K562 (cell line): Measurements from ENCODE around the gene MTA1. TPM values are rescaled to one million over a fixed set of nuclear protein-coding genes. Genes with fewer than 3 reads are reported as not detected.

Experiments used
- ARID2 ChIP-seq: fragments of 450-650 bp; IDR thresholded peaks from 2 replicates; pipeline ENCODE4 v1.6.1; 2017; ENCODE audit warnings: antibody characterized with exemption, mild to moderate bottlenecking
- E2F4 ChIP-seq: sonication (generic); formaldehyde crosslinking; IDR thresholded peaks from 2 replicates; pipeline ENCODE4 v1.8.0; 2022; ENCODE audit warnings: mild to moderate bottlenecking, low read depth, missing genetic modification reagents
- GATAD2A ChIP-seq: fragments of 450-650 bp; IDR thresholded peaks from 2 replicates; pipeline ENCODE4 v1.6.1; 2017
- IRF2 ChIP-seq: sonication (generic); formaldehyde crosslinking; IDR thresholded peaks from 2 replicates; pipeline ENCODE4 v1.8.1; 2022; ENCODE audit warnings: mild to moderate bottlenecking, missing genetic modification reagents
- KLF16 ChIP-seq: IDR thresholded peaks from 2 replicates; pipeline ENCODE4 v1.6.1; 2016; ENCODE audit warnings: antibody characterized with exemption
- MEF2D ChIP-seq: conservative IDR thresholded peaks from 2 replicates; pipeline ENCODE4 v1.6.1; 2016; ENCODE audit warnings: low read depth, missing genetic modification characterization, missing compliant biosample characterization
- SAFB ChIP-seq: fragments of 200-400 bp; formaldehyde crosslinking; IDR thresholded peaks from 2 replicates; pipeline ENCODE4 v1.6.1; 2017; ENCODE audit warnings: low read depth, low read length, borderline replicate concordance
- SMAD4 ChIP-seq: fragments of 250-450 bp; sonication (Bioruptor Pico); conservative IDR thresholded peaks from 2 replicates; pipeline ENCODE4 v1.8.0; 2021; ENCODE audit warnings: inconsistent platforms, mild to moderate bottlenecking, moderate library complexity
- TAL1 ChIP-seq: fragments of 450-650 bp; IDR thresholded peaks from 2 replicates; pipeline ENCODE4 v1.6.1; 2016; ENCODE audit warnings: mild to moderate bottlenecking
- ZNF395 ChIP-seq: fragments of 200-800 bp; sonication (Bioruptor generic); IDR thresholded peaks from 2 replicates; pipeline ENCODE4 v1.6.1; 2017; ENCODE audit warnings: missing genetic modification characterization, missing compliant biosample characterization
- polyA plus RNA-seq, 8 experiments: library from polyadenylated mRNA; depleted of rRNA in 4 of 8; stranded (reverse) in 5 of 8; unstranded in 3 of 8; fragments of >200 nt; fragmentation: Nextera tagmentation in 2 of 8; fragmentation: Illumina TruSeq in 1 of 8; extraction: Ambion mirVana in 2 of 8; extraction: Trizol in 1 of 8; gene quantifications; 2 replicates each; pipeline versions ENCODE4 v1.2.1 to v1.2.3, GENCODE V29; 2011 to 2014; ENCODE audit warnings: inconsistent platforms in 1 of 8, missing spikeins in 1 of 8
- total RNA-seq, 7 experiments: library from RNA; depleted of rRNA in 6 of 7; stranded (reverse); fragments of >200 nt in 6 of 7; fragmentation: Illumina TruSeq in 2 of 7; extraction: Trizol in 2 of 7; gene quantifications; 2 replicates each; pipeline versions ENCODE4 v1.2.1 to v1.2.3, GENCODE V29; 2011 to 2021; ENCODE audit warnings: low replicate concordance in 1 of 7
- TF ChIP-seq, protein P1 (sequence below): fragments of 200-600 bp; sonication (generic); IDR thresholded peaks from one replicate; pipeline ENCODE4 v1.6.1; 2012; ENCODE audit warnings: mild to moderate bottlenecking, low read depth, low read length, inconsistent platforms
- TF ChIP-seq, protein P2 (sequence below): sonication (generic); formaldehyde crosslinking; IDR thresholded peaks from 2 replicates; pipeline ENCODE4 v1.9.0; 2022; ENCODE audit warnings: mild to moderate bottlenecking, missing genetic modification reagents

MTA1 gene
- total and polyA plus RNA-seq, 9 of the 15 experiments (the other 6 are each of a cell fraction or from before 2014, with no cell fraction given), result 0.13 to 118 (median 32.3) TPM

DNA sequence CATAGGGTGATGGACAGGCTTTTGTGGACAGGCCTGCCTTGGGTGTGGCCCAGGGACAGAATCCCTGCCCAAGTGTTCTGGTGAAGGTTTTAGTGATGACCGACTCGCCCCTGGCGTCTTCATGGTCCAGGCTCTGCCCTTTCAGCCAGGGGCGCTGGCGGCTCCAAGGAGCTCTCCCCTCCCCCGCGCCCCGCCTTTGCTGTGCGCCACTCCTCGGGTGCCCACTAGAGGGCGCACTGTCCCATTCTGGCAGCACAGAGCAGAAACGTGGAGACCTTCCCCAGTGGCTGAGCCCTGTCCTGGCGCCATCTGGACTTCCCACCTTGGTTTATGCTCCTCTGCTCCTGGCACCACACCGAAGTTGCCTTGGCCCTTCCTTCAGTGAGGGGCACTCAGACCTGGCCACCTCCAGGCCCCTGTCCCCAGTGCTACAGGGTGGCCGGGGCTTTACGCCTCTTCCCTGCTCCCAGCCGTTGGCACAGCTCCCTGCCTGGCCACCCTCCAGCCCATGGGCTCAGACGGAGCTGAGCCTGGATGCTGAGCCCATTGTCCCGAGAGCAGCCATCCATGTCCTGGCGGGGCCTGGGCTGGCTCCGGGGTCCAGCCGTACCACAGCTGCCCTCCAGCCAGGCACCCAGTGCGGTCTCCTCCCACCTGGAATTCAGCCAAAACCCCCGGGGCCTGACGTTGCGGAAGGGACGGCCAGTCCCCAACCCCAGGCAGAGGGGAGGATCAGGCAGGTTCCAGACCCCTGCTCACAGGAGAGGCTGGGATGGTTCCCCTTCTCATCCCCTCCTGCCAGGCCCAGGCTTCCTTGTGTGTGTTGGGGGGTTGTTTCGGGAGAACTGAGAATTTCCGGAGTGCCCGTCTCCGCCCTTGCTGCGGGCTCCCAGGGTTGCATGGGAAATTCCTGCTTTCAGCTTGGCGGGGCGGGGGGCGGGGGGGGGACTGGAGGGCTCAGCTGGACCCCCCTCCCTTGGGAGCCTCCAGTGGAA is 61.5 kb downstream of the MTA1 start (continued):
- TF ChIP-seq, protein P1, sequence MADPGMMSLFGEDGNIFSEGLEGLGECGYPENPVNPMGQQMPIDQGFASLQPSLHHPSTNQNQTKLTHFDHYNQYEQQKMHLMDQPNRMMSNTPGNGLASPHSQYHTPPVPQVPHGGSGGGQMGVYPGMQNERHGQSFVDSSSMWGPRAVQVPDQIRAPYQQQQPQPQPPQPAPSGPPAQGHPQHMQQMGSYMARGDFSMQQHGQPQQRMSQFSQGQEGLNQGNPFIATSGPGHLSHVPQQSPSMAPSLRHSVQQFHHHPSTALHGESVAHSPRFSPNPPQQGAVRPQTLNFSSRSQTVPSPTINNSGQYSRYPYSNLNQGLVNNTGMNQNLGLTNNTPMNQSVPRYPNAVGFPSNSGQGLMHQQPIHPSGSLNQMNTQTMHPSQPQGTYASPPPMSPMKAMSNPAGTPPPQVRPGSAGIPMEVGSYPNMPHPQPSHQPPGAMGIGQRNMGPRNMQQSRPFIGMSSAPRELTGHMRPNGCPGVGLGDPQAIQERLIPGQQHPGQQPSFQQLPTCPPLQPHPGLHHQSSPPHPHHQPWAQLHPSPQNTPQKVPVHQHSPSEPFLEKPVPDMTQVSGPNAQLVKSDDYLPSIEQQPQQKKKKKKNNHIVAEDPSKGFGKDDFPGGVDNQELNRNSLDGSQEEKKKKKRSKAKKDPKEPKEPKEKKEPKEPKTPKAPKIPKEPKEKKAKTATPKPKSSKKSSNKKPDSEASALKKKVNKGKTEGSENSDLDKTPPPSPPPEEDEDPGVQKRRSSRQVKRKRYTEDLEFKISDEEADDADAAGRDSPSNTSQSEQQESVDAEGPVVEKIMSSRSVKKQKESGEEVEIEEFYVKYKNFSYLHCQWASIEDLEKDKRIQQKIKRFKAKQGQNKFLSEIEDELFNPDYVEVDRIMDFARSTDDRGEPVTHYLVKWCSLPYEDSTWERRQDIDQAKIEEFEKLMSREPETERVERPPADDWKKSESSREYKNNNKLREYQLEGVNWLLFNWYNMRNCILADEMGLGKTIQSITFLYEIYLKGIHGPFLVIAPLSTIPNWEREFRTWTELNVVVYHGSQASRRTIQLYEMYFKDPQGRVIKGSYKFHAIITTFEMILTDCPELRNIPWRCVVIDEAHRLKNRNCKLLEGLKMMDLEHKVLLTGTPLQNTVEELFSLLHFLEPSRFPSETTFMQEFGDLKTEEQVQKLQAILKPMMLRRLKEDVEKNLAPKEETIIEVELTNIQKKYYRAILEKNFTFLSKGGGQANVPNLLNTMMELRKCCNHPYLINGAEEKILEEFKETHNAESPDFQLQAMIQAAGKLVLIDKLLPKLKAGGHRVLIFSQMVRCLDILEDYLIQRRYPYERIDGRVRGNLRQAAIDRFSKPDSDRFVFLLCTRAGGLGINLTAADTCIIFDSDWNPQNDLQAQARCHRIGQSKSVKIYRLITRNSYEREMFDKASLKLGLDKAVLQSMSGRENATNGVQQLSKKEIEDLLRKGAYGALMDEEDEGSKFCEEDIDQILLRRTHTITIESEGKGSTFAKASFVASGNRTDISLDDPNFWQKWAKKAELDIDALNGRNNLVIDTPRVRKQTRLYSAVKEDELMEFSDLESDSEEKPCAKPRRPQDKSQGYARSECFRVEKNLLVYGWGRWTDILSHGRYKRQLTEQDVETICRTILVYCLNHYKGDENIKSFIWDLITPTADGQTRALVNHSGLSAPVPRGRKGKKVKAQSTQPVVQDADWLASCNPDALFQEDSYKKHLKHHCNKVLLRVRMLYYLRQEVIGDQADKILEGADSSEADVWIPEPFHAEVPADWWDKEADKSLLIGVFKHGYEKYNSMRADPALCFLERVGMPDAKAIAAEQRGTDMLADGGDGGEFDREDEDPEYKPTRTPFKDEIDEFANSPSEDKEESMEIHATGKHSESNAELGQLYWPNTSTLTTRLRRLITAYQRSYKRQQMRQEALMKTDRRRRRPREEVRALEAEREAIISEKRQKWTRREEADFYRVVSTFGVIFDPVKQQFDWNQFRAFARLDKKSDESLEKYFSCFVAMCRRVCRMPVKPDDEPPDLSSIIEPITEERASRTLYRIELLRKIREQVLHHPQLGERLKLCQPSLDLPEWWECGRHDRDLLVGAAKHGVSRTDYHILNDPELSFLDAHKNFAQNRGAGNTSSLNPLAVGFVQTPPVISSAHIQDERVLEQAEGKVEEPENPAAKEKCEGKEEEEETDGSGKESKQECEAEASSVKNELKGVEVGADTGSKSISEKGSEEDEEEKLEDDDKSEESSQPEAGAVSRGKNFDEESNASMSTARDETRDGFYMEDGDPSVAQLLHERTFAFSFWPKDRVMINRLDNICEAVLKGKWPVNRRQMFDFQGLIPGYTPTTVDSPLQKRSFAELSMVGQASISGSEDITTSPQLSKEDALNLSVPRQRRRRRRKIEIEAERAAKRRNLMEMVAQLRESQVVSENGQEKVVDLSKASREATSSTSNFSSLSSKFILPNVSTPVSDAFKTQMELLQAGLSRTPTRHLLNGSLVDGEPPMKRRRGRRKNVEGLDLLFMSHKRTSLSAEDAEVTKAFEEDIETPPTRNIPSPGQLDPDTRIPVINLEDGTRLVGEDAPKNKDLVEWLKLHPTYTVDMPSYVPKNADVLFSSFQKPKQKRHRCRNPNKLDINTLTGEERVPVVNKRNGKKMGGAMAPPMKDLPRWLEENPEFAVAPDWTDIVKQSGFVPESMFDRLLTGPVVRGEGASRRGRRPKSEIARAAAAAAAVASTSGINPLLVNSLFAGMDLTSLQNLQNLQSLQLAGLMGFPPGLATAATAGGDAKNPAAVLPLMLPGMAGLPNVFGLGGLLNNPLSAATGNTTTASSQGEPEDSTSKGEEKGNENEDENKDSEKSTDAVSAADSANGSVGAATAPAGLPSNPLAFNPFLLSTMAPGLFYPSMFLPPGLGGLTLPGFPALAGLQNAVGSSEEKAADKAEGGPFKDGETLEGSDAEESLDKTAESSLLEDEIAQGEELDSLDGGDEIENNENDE, result no peak
- TF ChIP-seq E2F4 (CRISPR knock-in tag) (peak; percentile 48; the same call in 1 of the 2 replicates), GATAD2A (0 out of 2 replicates have a peak, but pooled peaks have one; percentile 33), SMAD4 (CRISPR knock-in tag) (peak; percentile 64; the same call in 1 of the 2 replicates), TAL1 (no peak), ARID2 (no peak), SAFB (no peak), ZNF395 (CRISPR knock-in tag) (no peak), KLF16 (peak; percentile 61; the same call in 1 of the 2 replicates), MEF2D (tag) (no peak), IRF2 (CRISPR knock-in tag) (no peak)
- TF ChIP-seq, protein P2, sequence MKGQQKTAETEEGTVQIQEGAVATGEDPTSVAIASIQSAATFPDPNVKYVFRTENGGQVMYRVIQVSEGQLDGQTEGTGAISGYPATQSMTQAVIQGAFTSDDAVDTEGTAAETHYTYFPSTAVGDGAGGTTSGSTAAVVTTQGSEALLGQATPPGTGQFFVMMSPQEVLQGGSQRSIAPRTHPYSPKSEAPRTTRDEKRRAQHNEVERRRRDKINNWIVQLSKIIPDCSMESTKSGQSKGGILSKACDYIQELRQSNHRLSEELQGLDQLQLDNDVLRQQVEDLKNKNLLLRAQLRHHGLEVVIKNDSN, result no peak
